OCI-LY7 (cell line): ENCODE results near the gene HAGHL.

ENCODE experiments used
- EZH2phosphoT487 ChIP-seq: fragments of 200-600 bp; sonication (generic); IDR thresholded peaks from 2 replicates; pipeline ENCODE4 v1.6.1; 2018; ENCODE audit warnings: low read depth, borderline replicate concordance, mild to moderate bottlenecking, mixed run types, antibody characterized with exemption, low read length, moderate library complexity, mixed read lengths
- TF ChIP-seq, protein P1 (sequence below): fragments of 200-600 bp; sonication (generic); conservative IDR thresholded peaks from 2 replicates; pipeline ENCODE4 v1.5.1; 2014; ENCODE audit warnings: mild to moderate bottlenecking, antibody characterized with exemption, low read length, moderate library complexity, mixed read lengths

DNA sequence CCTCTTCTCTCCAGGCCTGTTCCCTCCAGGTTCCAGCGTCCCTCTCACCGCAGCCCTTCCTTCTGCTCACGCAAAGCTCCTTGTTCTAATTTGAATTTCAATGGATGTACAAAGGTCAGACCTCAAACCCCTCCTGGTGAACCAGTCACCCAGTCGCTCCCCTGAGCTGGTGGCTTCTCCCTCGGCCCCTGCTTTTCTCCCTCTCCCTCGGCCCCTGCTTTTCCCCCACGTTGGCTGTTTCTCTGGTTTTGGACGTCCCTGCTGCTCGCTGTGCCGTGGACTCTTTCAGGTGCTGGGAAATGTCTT is 25.1 kb downstream of the HAGHL start:
- TF ChIP-seq, protein P1, sequence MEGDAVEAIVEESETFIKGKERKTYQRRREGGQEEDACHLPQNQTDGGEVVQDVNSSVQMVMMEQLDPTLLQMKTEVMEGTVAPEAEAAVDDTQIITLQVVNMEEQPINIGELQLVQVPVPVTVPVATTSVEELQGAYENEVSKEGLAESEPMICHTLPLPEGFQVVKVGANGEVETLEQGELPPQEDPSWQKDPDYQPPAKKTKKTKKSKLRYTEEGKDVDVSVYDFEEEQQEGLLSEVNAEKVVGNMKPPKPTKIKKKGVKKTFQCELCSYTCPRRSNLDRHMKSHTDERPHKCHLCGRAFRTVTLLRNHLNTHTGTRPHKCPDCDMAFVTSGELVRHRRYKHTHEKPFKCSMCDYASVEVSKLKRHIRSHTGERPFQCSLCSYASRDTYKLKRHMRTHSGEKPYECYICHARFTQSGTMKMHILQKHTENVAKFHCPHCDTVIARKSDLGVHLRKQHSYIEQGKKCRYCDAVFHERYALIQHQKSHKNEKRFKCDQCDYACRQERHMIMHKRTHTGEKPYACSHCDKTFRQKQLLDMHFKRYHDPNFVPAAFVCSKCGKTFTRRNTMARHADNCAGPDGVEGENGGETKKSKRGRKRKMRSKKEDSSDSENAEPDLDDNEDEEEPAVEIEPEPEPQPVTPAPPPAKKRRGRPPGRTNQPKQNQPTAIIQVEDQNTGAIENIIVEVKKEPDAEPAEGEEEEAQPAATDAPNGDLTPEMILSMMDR: no peak
- TF ChIP-seq EZH2phosphoT487: no peak
